Measurements from ENCODE around the gene ZNF646. TPM values are rescaled to one million over a fixed set of nuclear protein-coding genes. Genes with fewer than 3 reads are reported as not detected.

The ZNF646 gene
- total RNA-seq, 6 donors from 2014 or later = 16.7 to 40.9 (median 23.2) TPM

GRCh38 chr16:31108794-31109558, 34.8 kb downstream of the ZNF646 start:
- no peaks in the 10 kb centered on the region for H3K27me3 ChIP-seq
- peaks cover 15 to 45% (median 27%) of the 10 kb centered on the region in 4 donors for H3K4me1 ChIP-seq
- DNase-seq (peak in 1 of 2 donors; percentile 79), ATAC-seq (ENCODE audit: low FRiP score in 2 of 2) (no peak)
- peak overlapping the region; percentile 68 to 97 (median 78) for H3K4me3 ChIP-seq
- WGBS, 2 donors = 48 to 85% methylated on average over 15 to 54 of the region's 57 CpGs
- no peak for TF ChIP-seq POLR2A (IDR thresholded peaks at IDR 0.05)
- no peak for TF ChIP-seq CTCF (IDR thresholded peaks at IDR 0.05)
- no peak for TF ChIP-seq EP300 (IDR thresholded peaks at IDR 0.05)
- TF ChIP-seq POLR2AphosphoS5 (IDR thresholded peaks at IDR 0.05) = no peak
- H3K36me3 ChIP-seq = peaks cover 11 to 39% (median 30%) of the 10 kb centered on the region in 4 donors
- H3K27ac ChIP-seq = peak overlapping the region; percentile 78 to 93 (median 89)
- H3K9me3 ChIP-seq = no peaks in the 10 kb centered on the region

GRCh38 chr16:31109622-31110021, 35.4 kb downstream of the ZNF646 start:
- Histone ChIP-seq H3K36me3 (peaks cover 11 to 39% (median 30%) of the 10 kb centered on the region in 4 donors), H3K27ac (peak overlapping the region in 2 of 4 donors; percentile 42 to 93), H3K9me3 (no peaks in the 10 kb centered on the region), H3K4me1 (peaks cover 15 to 51% (median 28%) of the 10 kb centered on the region in 4 donors), H3K27me3 (no peaks in the 10 kb centered on the region), H3K4me3 (no peak overlapping the region)
- 88 to 95% methylated on average over 7 to 12 of the region's 12 CpGs for WGBS, 2 donors
- no peak for TF ChIP-seq CTCF (IDR thresholded peaks at IDR 0.05)
- TF ChIP-seq EP300 (IDR thresholded peaks at IDR 0.05) = no peak
- TF ChIP-seq POLR2AphosphoS5 (IDR thresholded peaks at IDR 0.05) = no peak
- TF ChIP-seq POLR2A (IDR thresholded peaks at IDR 0.05) = no peak
- ATAC-seq (ENCODE audit: low FRiP score in 2 of 2) (no peak), DNase-seq (peak in 1 of 2 donors; percentile 57)

DNA sequence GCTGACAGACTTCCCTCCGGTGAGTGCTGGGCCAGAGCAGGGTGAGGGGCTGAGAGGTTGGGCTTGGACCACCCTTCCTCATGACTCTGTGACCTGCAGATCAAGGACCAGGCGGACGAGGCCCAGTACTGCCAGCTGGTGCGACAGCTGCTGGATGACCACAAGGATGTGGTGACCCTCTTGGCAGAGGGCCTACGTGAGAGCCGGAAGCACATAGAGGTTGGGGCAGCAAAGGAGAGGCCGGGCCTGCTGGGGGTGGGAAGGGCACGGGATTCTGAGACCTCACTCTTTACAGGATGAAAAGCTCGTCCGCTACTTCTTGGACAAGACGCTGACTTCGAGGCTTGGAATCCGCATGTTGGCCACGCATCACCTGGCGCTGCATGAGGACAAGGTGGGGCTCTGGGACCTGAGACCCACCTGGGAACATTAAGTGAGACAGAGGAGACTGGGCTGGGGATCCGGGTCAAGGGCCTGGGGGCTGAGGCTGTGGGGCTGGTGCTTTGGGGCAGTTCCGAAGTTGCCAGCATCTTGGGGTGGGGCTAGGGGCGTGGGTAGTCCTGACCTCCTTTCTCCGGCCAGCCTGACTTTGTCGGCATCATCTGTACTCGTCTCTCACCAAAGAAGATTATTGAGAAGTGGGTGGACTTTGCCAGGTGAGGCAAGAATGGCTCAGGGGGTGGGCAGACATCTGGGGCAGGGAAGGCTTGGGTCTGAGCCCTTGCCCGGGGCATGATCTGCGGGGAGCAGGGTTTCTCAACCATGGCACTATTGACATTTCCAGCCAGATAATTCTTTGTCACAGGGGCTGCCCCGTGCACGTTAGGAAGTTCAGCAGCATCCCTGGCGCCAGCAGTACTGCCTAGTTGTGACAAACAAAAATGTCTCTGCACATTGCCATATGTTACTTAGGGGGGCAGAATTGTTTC, 36.1 kb downstream of the ZNF646 start:
- H3K36me3 ChIP-seq = peaks cover 11 to 39% (median 30%) of the 10 kb centered on the region in 4 donors
- ATAC-seq (ENCODE audit: low FRiP score in 2 of 2) (no peak), DNase-seq (no peak)
- no peak overlapping the region for H3K27ac ChIP-seq
- TF ChIP-seq POLR2AphosphoS5 (IDR thresholded peaks at IDR 0.05) (no peak), POLR2A (IDR thresholded peaks at IDR 0.05) (no peak), EP300 (IDR thresholded peaks at IDR 0.05) (no peak), CTCF (IDR thresholded peaks at IDR 0.05) (no peak)
- peaks cover 15 to 53% (median 28%) of the 10 kb centered on the region in 4 donors for H3K4me1 ChIP-seq
- no peak overlapping the region for H3K4me3 ChIP-seq
- 87 to 89% methylated on average over 25 to 26 of the region's 26 CpGs for WGBS, 2 donors
- H3K27me3 ChIP-seq = no peaks in the 10 kb centered on the region
- no peaks in the 10 kb centered on the region for H3K9me3 ChIP-seq

DNA sequence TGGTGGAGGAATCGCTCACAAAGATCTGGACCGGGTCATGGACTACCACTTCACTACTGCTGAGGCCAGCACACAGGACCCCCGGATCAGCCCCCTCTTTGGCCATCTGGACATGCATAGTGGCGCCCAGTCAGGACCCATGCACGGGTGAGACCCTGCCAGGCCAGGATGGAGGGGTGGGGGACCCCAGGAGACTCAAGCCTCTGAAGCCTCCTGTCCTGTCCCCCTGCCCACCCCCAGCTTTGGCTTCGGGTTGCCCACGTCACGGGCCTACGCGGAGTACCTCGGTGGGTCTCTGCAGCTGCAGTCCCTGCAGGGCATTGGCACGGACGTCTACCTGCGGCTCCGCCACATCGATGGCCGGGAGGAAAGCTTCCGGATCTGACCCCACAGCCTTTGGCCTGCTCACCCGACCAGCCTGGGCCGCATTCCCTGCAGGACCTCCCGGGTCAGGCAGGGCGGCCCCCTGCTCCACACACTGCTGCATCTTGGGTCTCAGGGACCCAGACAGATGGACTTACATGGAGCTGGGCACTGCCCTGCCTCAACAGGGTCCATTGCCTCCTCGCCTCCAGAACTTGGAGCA, 37.8 kb downstream of the ZNF646 start:
- peak in 1 of 2 donors; percentile 79 for DNase-seq
- no peaks in the 10 kb centered on the region for H3K27me3 ChIP-seq
- peak overlapping the region in 1 of 4 donors; percentile 64 for H3K27ac ChIP-seq
- peaks cover 11 to 39% (median 30%) of the 10 kb centered on the region in 4 donors for H3K36me3 ChIP-seq
- TF ChIP-seq POLR2A (IDR thresholded peaks at IDR 0.05) (no peak), EP300 (IDR thresholded peaks at IDR 0.05) (no peak), CTCF (IDR thresholded peaks at IDR 0.05) (no peak), POLR2AphosphoS5 (IDR thresholded peaks at IDR 0.05) (no peak)
- no peak overlapping the region for H3K4me3 ChIP-seq
- H3K4me1 ChIP-seq = peaks cover 16 to 54% (median 23%) of the 10 kb centered on the region in 4 donors
- 83 to 96% methylated on average over 12 to 15 of the region's 23 CpGs for WGBS, 2 donors
- H3K9me3 ChIP-seq = no peaks in the 10 kb centered on the region
- ATAC-seq (ENCODE audit: low FRiP score in 2 of 2) = no peak

Data from upper lobe of left lung (tissue), 6 donors.